Measurements from ENCODE around the gene SRPK1.

The SRPK1 gene

GRCh38 chr6:35787266-35788218, 133.4 kb downstream of the SRPK1 start:
- no peaks in the 10 kb centered on the region for H3K36me3 Mint-ChIP-seq (ENCODE audit: low read depth)
- no peaks in the 10 kb centered on the region for H3K4me1 Mint-ChIP-seq
- H3K27ac Mint-ChIP-seq: no peak overlapping the region
- H3K9me3 Mint-ChIP-seq: no peaks in the 10 kb centered on the region
- peaks cover 53% of the 10 kb centered on the region for H3K27me3 Mint-ChIP-seq (ENCODE audit: low read depth)
- no peak overlapping the region for H3K4me3 Mint-ChIP-seq
- TF ChIP-seq CTCF (IDR thresholded peaks at IDR 0.05; ENCODE audit: unreplicated experiment in 3 of 3): no peak

- no peaks in the 10 kb centered on the region for H3K9me3 Mint-ChIP-seq
- H3K27ac Mint-ChIP-seq: no peak overlapping the region
- no peak overlapping the region for H3K4me3 Mint-ChIP-seq
- TF ChIP-seq CTCF (IDR thresholded peaks at IDR 0.05; ENCODE audit: unreplicated experiment in 3 of 3): no peak
- peaks cover 50% of the 10 kb centered on the region for H3K27me3 Mint-ChIP-seq (ENCODE audit: low read depth)
- H3K36me3 Mint-ChIP-seq (ENCODE audit: low read depth): no peaks in the 10 kb centered on the region
- H3K4me1 Mint-ChIP-seq: no peaks in the 10 kb centered on the region
These were observed 134.1 kb downstream of the SRPK1 start for GRCh38 chr6:35786810-35787209.

GRCh38 chr6:35786272-35786671, 134.6 kb downstream of the SRPK1 start:
- H3K36me3 Mint-ChIP-seq (ENCODE audit: low read depth): no peaks in the 10 kb centered on the region
- H3K4me1 Mint-ChIP-seq: no peaks in the 10 kb centered on the region
- no peak overlapping the region for H3K27ac Mint-ChIP-seq
- no peaks in the 10 kb centered on the region for H3K9me3 Mint-ChIP-seq
- peaks cover 51% of the 10 kb centered on the region for H3K27me3 Mint-ChIP-seq (ENCODE audit: low read depth)
- no peak overlapping the region for H3K4me3 Mint-ChIP-seq
- no peak for TF ChIP-seq CTCF (IDR thresholded peaks at IDR 0.05; ENCODE audit: unreplicated experiment in 3 of 3)

- Mint-ChIP-seq H3K9me3 (no peaks in the 10 kb centered on the region), H3K27me3 (ENCODE audit: low read depth) (peaks cover 44% of the 10 kb centered on the region), H3K36me3 (ENCODE audit: low read depth) (no peaks in the 10 kb centered on the region), H3K4me3 (no peak overlapping the region), H3K4me1 (no peaks in the 10 kb centered on the region), H3K27ac (no peak overlapping the region)
- TF ChIP-seq CTCF (IDR thresholded peaks at IDR 0.05; ENCODE audit: unreplicated experiment in 3 of 3): no peak
These were observed 136.7 kb downstream of the SRPK1 start for GRCh38 chr6:35784200-35784599.
